Heart left ventricle (tissue), 16 donors: Measurements from ENCODE around the gene SORL1-AS1.
A peak's percentile ranks its signal among the peaks of the same experiment; 100 is the strongest.

Experiments
- ATAC-seq, 4 donors: fragments of 200-7000 bp; cut with Tn5 transposase; one replicate each; pipeline ENCODE4 v1.9.1; 2020 to 2022; ENCODE audit warnings: moderate library complexity in 4 of 4, mild to moderate bottlenecking in 3 of 4, moderate number of reproducible peaks in 1 of 4
- DNase-seq, 5 donors: peaks; one replicate each; pipeline ENCODE4 v3.0.0-alpha.2; 2020
- H3K27ac ChIP-seq, 12 donors: fragments of 200-600 bp; sonication (generic) in 4 of 12; one replicate each; pipeline versions ENCODE4 v1.5.0 to v1.8.0; 2016 to 2022; ENCODE audit warnings: mild to moderate bottlenecking in 2 of 12
- H3K27me3 ChIP-seq, 9 donors: fragments of 200-600 bp; sonication (generic) in 2 of 9; one replicate each; pipeline versions ENCODE4 v1.5.1 to v1.8.0; 2016 to 2022; ENCODE audit warnings: mild to moderate bottlenecking in 3 of 9
- H3K36me3 ChIP-seq, 9 donors: fragments of 200-600 bp; sonication (generic) in 2 of 9; one replicate each; pipeline versions ENCODE4 v1.5.0 to v1.8.0; 2018 to 2022; ENCODE audit warnings: mild to moderate bottlenecking in 2 of 9
- H3K4me1 ChIP-seq, 12 donors: fragments of 200-600 bp; sonication (generic) in 4 of 12; one replicate each; pipeline versions ENCODE4 v1.5.0 to v1.8.0; 2016 to 2022; ENCODE audit warnings: mild to moderate bottlenecking in 3 of 12
- H3K4me3 ChIP-seq, 12 donors: fragments of 200-600 bp; sonication (generic) in 4 of 12; one replicate each; pipeline versions ENCODE4 v1.5.0 to v1.8.0; 2017 to 2022; ENCODE audit warnings: mild to moderate bottlenecking in 9 of 12, moderate library complexity in 4 of 12
- H3K9me3 ChIP-seq, 12 donors: fragments of 200-600 bp; sonication (generic) in 4 of 12; one replicate each; pipeline versions ENCODE4 v1.5.0 to v1.8.0; 2016 to 2022; ENCODE audit warnings: mild to moderate bottlenecking in 1 of 12
- CTCF ChIP-seq, 12 donors: fragments of 200-600 bp; sonication (generic) in 4 of 12; IDR thresholded peaks; one replicate each; pipeline versions ENCODE4 v1.5.0 to v1.8.0; 2018 to 2022; ENCODE audit warnings: antibody characterized with exemption in 12 of 12, mild to moderate bottlenecking in 5 of 12
- POLR2A ChIP-seq, 2 donors: fragments of 450-650 bp; IDR thresholded peaks; one replicate each; pipeline ENCODE4 v1.6.1; 2017; ENCODE audit warnings: antibody characterized with exemption in 2 of 2, mild to moderate bottlenecking in 2 of 2, moderate library complexity in 2 of 2
- WGBS, 4 donors: extraction: QIAGEN DNeasy Blood & Tissue Kit in 2 of 4; methylation state at CpG; one replicate each; pipeline versions ENCODE4 v1.1.5 to v1.1.7; 2013 to 2018; 5-methylcytosine and 5-hydroxymethylcytosine counted together
- intact Hi-C, 10 donors: fragments of 100-400 bp; cut with DNase I; formaldehyde crosslinking; loops; one replicate each; pipeline versions ENCODE4 v1.11.1 to v1.14.2; 2022
- donor health status: ischemic (EF 13 %, LVEDD 7.1; RV severe dilation, severe dysfunction).
- donor health status: healthy with polysubstance abuse.
- donor health status: DM: no; HTN: yes; CAD: no.
- donor health status: DM: no; HTN: no; CAD: no.
- donor health status: ischemic (EF 25% LVEDD 6.9; RV normal size, moderate dysfunction).
- donor health status: ischemic (EF 25% LVEDD 5.7; RV mildly dilated, moderate dysfunction).
- donor health status: healthy.
- donor health status: DM: yes; HTN: yes; CAD: no.
- donor health status: ischemic (EF 35%, LVEDD 5.7; RV mildly dilated, moderate dysfunction).
- donor health status: nonischemic (EF 11% LVEDD 7.7; RV severe dilation, severe dysfunction).
- donor health status: DM: yes; HTN: yes; CAD: no.
- donor health status: PGD.
- donor health status: ischemic (EF 29% LVEDD 5.4; RV normal size, mild dysfunction).
- donor health status: nonischemic (EF 23%, LVEDD 6.1; RV moderate dilation, normal function).

The SORL1-AS1 gene

GRCh38 chr11:121406291-121406690, 46.5 kb downstream of the SORL1-AS1 start:
- ATAC-seq = no peak
- H3K27me3 ChIP-seq = no peaks in the 10 kb centered on the region
- peaks cover 0 to 4% (median 0%) of the 10 kb centered on the region in 12 donors for H3K4me1 ChIP-seq
- DNase-seq = no peak
- peaks cover 0 to 15% (median 0%) of the 10 kb centered on the region in 12 donors for H3K9me3 ChIP-seq
- TF ChIP-seq CTCF (IDR thresholded peaks at IDR 0.05) (no peak), POLR2A (IDR thresholded peaks at IDR 0.05) (no peak)
- H3K36me3 ChIP-seq = no peaks in the 10 kb centered on the region
- peak overlapping the region in 1 of 12 donors; percentile 43 for H3K27ac ChIP-seq
- H3K4me3 ChIP-seq = no peak overlapping the region
- 71 to 92% (median 83%) methylated on average over 2 of the region's 2 CpGs for WGBS, 4 donors
- intact Hi-C loops = no loop called here

DNA sequence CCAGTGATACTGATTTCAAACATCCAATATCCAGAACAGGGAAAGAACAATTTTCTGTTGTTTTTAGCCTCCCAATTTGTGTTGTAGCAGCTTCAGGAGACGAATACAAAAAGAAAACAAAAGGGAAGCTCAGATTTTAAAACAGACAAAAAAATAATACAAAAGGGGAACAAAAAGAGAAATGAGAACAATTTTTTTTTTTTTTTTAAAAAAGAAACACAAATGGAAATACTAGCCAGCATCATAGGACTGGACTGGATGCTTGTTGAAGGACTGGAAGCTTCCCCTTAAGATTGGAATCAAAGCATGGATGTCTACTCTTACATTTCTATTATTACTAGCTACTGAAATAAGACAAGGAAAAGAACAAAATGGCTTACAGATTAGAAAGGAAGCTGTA, 47.1 kb downstream of the SORL1-AS1 start:
- intact Hi-C loops = no loop called here
- ATAC-seq = no peak
- H3K36me3 ChIP-seq = no peaks in the 10 kb centered on the region
- H3K9me3 ChIP-seq = peaks cover 0 to 20% (median 0%) of the 10 kb centered on the region in 12 donors
- no peak overlapping the region for H3K4me3 ChIP-seq
- WGBS, 4 donors = 70 to 89% (median 82%) methylated on average over 1 of the region's 1 CpG
- DNase-seq = no peak
- no peak for TF ChIP-seq POLR2A (IDR thresholded peaks at IDR 0.05)
- no peak for TF ChIP-seq CTCF (IDR thresholded peaks at IDR 0.05)
- H3K27ac ChIP-seq = peak overlapping the region in 1 of 12 donors; percentile 75
- peaks cover 0 to 4% (median 0%) of the 10 kb centered on the region in 12 donors for H3K4me1 ChIP-seq
- no peaks in the 10 kb centered on the region for H3K27me3 ChIP-seq

- H3K27me3 ChIP-seq = no peaks in the 10 kb centered on the region
- WGBS, 4 donors = 55 to 92% (median 90%) methylated on average over 4 of the region's 4 CpGs
- H3K4me3 ChIP-seq = no peak overlapping the region
- no peak for TF ChIP-seq CTCF (IDR thresholded peaks at IDR 0.05)
- no peak for TF ChIP-seq POLR2A (IDR thresholded peaks at IDR 0.05)
- no peaks in the 10 kb centered on the region for H3K9me3 ChIP-seq
- H3K27ac ChIP-seq = no peak overlapping the region
- H3K4me1 ChIP-seq = peaks cover 0 to 13% (median 0%) of the 10 kb centered on the region in 12 donors
- no peak for DNase-seq
- no peaks in the 10 kb centered on the region for H3K36me3 ChIP-seq
- intact Hi-C loops = no loop called here
- ATAC-seq = no peak
Measured at GRCh38 chr11:121394785-121395184, 58.0 kb downstream of the SORL1-AS1 start.

DNA sequence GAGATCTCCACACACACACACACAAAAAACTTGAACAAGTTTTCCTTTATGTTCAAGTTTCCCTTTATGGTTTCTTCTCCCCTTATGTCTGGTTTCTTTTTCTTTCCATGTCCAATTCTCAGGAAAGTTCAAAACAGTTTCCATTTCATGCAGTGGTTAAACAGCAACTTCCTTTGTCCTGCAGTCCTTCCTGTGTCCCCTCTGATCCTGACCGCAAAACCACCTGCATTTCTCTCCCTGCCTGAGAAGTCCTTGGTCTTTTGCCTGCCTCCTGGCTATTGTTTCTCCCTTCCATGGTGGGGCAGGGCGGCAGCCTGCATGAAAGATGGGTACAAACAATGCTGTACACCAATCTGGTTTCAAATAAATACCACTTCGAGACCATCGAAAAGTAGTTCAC, 58.9 kb downstream of the SORL1-AS1 start:
- DNase-seq (no peak), ATAC-seq (no peak)
- peaks cover 0 to 13% (median 3%) of the 10 kb centered on the region in 12 donors for H3K4me1 ChIP-seq
- H3K36me3 ChIP-seq = no peaks in the 10 kb centered on the region
- H3K27me3 ChIP-seq = no peaks in the 10 kb centered on the region
- H3K9me3 ChIP-seq = no peaks in the 10 kb centered on the region
- intact Hi-C loops = no loop called here
- 80 to 86% (median 84%) methylated on average over 4 of the region's 4 CpGs for WGBS, 4 donors
- H3K27ac ChIP-seq = no peak overlapping the region
- no peak overlapping the region for H3K4me3 ChIP-seq
- TF ChIP-seq POLR2A (IDR thresholded peaks at IDR 0.05) (no peak), CTCF (IDR thresholded peaks at IDR 0.05) (no peak)
